CD14-positive monocyte (primary cell): ENCODE measurements around the gene CXCL10. TPM values are rescaled to one million over a fixed set of nuclear protein-coding genes. Genes with fewer than 3 reads are reported as not detected.
"Not testable (repeated sequence)": the region's sequence is repeated elsewhere in the genome, so short reads cannot be mapped to it uniquely, and the experiment has no call there.

Experiments
- DNase-seq, 3 donors: peaks; one replicate each; pipeline ENCODE4 v3.0.0-alpha.2; 2011 to 2022
- H2AFZ ChIP-seq: 2 replicates; pipeline ENCODE4 v1.6.0; 2012; ENCODE audit warnings: mild to moderate bottlenecking, low read depth, low read length, inconsistent platforms; ENCODE audit not compliant: insufficient read depth, poor library complexity, severe bottlenecking
- H3K27ac ChIP-seq, 2 donors: 1 replicate in 1 of 2; 2 replicates in 1 of 2; pipeline ENCODE4 v1.5.1; 2012 to 2013; ENCODE audit warnings: low read length in 2 of 2, control low read depth in 1 of 2, inconsistent platforms in 1 of 2, low read depth in 1 of 2, mild to moderate bottlenecking in 1 of 2
- H3K27me3 ChIP-seq, 2 donors: one replicate each; pipeline versions ENCODE4 v1.6.0 to v1.6.1; 2011 to 2013; ENCODE audit warnings: low read length in 2 of 2; ENCODE audit not compliant: control insufficient read depth in 2 of 2, insufficient read depth in 2 of 2
- H3K36me3 ChIP-seq, 2 donors: replicated peaks in 1 of 2; 1 replicate in 1 of 2; 2 replicates in 1 of 2; pipeline versions ENCODE4 v1.5.1 to v1.6.1; 2012 to 2013; ENCODE audit warnings: low read length in 2 of 2, control low read depth in 1 of 2, inconsistent platforms in 1 of 2, mild to moderate bottlenecking in 1 of 2; ENCODE audit not compliant: insufficient read depth in 2 of 2, control insufficient read depth in 1 of 2
- H3K4me1 ChIP-seq, 2 donors: 1 replicate in 1 of 2; 2 replicates in 1 of 2; pipeline versions ENCODE4 v1.5.1 to v1.6.1; 2012 to 2013; ENCODE audit warnings: low read length in 2 of 2, control low read depth in 1 of 2, inconsistent platforms in 1 of 2, mild to moderate bottlenecking in 1 of 2, moderate library complexity in 1 of 2; ENCODE audit not compliant: insufficient read depth in 2 of 2, control insufficient read depth in 1 of 2
- H3K4me2 ChIP-seq: replicated peaks from 2 replicates; pipeline ENCODE3; 2012; ENCODE audit warnings: low read length, moderate library complexity, mild to moderate bottlenecking; ENCODE audit not compliant: poor library complexity, severe bottlenecking; ENCODE audit errors: extremely low read depth
- H3K4me3 ChIP-seq, 3 experiments: fragments of 200-600 bp in 1 of 3; sonication (generic) in 1 of 3; replicated peaks in 1 of 3; 1 replicate in 2 of 3; 2 replicates in 1 of 3; pipeline ENCODE4 v1.5.1; 2011 to 2013; ENCODE audit warnings: low read length in 3 of 3, mild to moderate bottlenecking in 3 of 3, control low read depth in 2 of 3, low read depth in 2 of 3, inconsistent platforms in 1 of 3, moderate library complexity in 1 of 3
- H3K79me2 ChIP-seq: 2 replicates; pipeline ENCODE4 v1.6.0; 2012; ENCODE audit warnings: mild to moderate bottlenecking, control low read depth, inconsistent platforms, low read length, moderate library complexity; ENCODE audit not compliant: insufficient read depth
- H3K9ac ChIP-seq: 2 replicates; pipeline ENCODE4 v1.6.0; 2017; ENCODE audit warnings: low read length, mild to moderate bottlenecking; ENCODE audit not compliant: insufficient read depth, poor library complexity, severe bottlenecking
- H3K9me3 ChIP-seq, 2 donors: replicated peaks in 1 of 2; 1 replicate in 1 of 2; 2 replicates in 1 of 2; pipeline versions ENCODE4 v1.5.1 to v1.6.1; 2012 to 2013; ENCODE audit warnings: low read length in 2 of 2, control low read depth in 1 of 2; ENCODE audit not compliant: control insufficient read depth in 1 of 2, insufficient read depth in 1 of 2
- H4K20me1 ChIP-seq: 2 replicates; pipeline ENCODE4 v1.6.0; 2012; ENCODE audit warnings: mild to moderate bottlenecking, low read length, control low read depth, moderate library complexity; ENCODE audit not compliant: insufficient read depth
- H3K27ac Mint-ChIP-seq, 7 donors: one replicate each; pipeline ENCODE4 v1.8.0; 2020; ENCODE audit warnings: mild to moderate bottlenecking in 7 of 7, mixed read lengths in 7 of 7, moderate library complexity in 6 of 7, inconsistent platforms in 2 of 7
- H3K27me3 Mint-ChIP-seq, 3 donors: one replicate each; pipeline ENCODE4 v1.8.0; 2021 to 2022; ENCODE audit warnings: low read depth in 3 of 3, mild to moderate bottlenecking in 3 of 3, mixed read lengths in 3 of 3, moderate library complexity in 3 of 3, inconsistent platforms in 1 of 3
- H3K36me3 Mint-ChIP-seq, 2 donors: one replicate each; pipeline ENCODE4 v1.8.0; 2020; ENCODE audit warnings: mixed read lengths in 2 of 2, inconsistent platforms in 1 of 2, mild to moderate bottlenecking in 1 of 2
- H3K4me1 Mint-ChIP-seq: one replicate; pipeline ENCODE4 v1.8.0; 2020; ENCODE audit warnings: mild to moderate bottlenecking, mixed read lengths
- H3K4me3 Mint-ChIP-seq, 2 donors: one replicate each; pipeline ENCODE4 v1.8.0; 2020; ENCODE audit warnings: mild to moderate bottlenecking in 2 of 2, mixed read lengths in 2 of 2, moderate library complexity in 1 of 2
- H3K9me3 Mint-ChIP-seq, 7 donors: one replicate each; pipeline ENCODE4 v1.8.0; 2020 to 2022; ENCODE audit warnings: mixed read lengths in 7 of 7, mild to moderate bottlenecking in 6 of 7, moderate library complexity in 6 of 7, inconsistent platforms in 2 of 7
- WGBS: methylation state at CpG from one replicate; pipeline ENCODE4 v1.1.5; 2013; ENCODE audit warnings: missing lambda C conversion rate; ENCODE audit not compliant: insufficient coverage; 5-methylcytosine and 5-hydroxymethylcytosine counted together
- intact Hi-C, 2 donors: fragments of 100-400 bp; cut with micrococcal nuclease; formaldehyde crosslinking; loops; one replicate each; pipeline versions ENCODE4 v1.15.0 to v1.15.1; 2023
- polyA plus RNA-seq, 3 donors: library from polyadenylated mRNA; depleted of rRNA in 1 of 3; unstranded in 2 of 3; stranded (reverse) in 1 of 3; fragments of 300-500 nt in 2 of 3; fragments of >200 nt in 1 of 3; fragmentation: Illumina TruSeq in 2 of 3; gene quantifications; 1 replicate in 2 of 3; 2 replicates in 1 of 3; pipeline ENCODE4 v1.2.3, GENCODE V29; 2012 to 2021
- TF ChIP-seq, protein P1 (sequence below): fragments of 200-600 bp; IDR thresholded peaks from one replicate; pipeline ENCODE4 v1.8.0; 2022; ENCODE audit warnings: antibody characterized with exemption, mild to moderate bottlenecking

CXCL10 gene
- polyA plus RNA-seq, 3 donors = 5.5 to 16.5 (median 16.3) TPM

- no peak overlapping the region for H3K4me3 Mint-ChIP-seq
Measured at GRCh38 chr4:76053730-76054129, 30.4 kb upstream of the CXCL10 start.

GRCh38 chr4:76050560-76051050, 27.3 kb upstream of the CXCL10 start:
- H3K9me3 ChIP-seq, H3K27me3 Mint-ChIP-seq, H3K27ac ChIP-seq, intact Hi-C loops, H3K4me3 ChIP-seq, H3K79me2 ChIP-seq, H3K9me3 Mint-ChIP-seq, H3K36me3 Mint-ChIP-seq, H3K4me2 ChIP-seq, H3K27ac Mint-ChIP-seq, H4K20me1 ChIP-seq, H3K9ac ChIP-seq, H3K36me3 ChIP-seq, H3K4me3 Mint-ChIP-seq, H3K4me1 ChIP-seq, H3K27me3 ChIP-seq, DNase-seq, H2AFZ ChIP-seq: not testable (repeated sequence)
- H3K4me1 Mint-ChIP-seq = peaks cover 21% of the 10 kb centered on the region
- 93% methylated on average over 18 of the region's 27 CpGs for WGBS

More at GRCh38 chr4:76053730-76054129, 30.4 kb upstream of the CXCL10 start:
- no peak overlapping the region for H3K27ac ChIP-seq
- no CpG with 5 or more reads among the region's 4 CpGs for WGBS
- H3K4me3 ChIP-seq = no peak overlapping the region
- no peaks in the 10 kb centered on the region for H3K36me3 Mint-ChIP-seq
- no peak overlapping the region for H2AFZ ChIP-seq
- H3K9me3 ChIP-seq = peaks cover 0 to 5% of the 10 kb centered on the region in 2 donors
- no peak overlapping the region for H3K9ac ChIP-seq
- H4K20me1 ChIP-seq = no peaks in the 10 kb centered on the region
- H3K27ac Mint-ChIP-seq = no peak overlapping the region
- peaks cover 0 to 2% (median 1%) of the 10 kb centered on the region in 3 donors for H3K27me3 Mint-ChIP-seq
- H3K4me1 ChIP-seq = peaks cover 9 to 12% of the 10 kb centered on the region in 2 donors
- H3K9me3 Mint-ChIP-seq = peaks cover 0 to 7% (median 0%) of the 10 kb centered on the region in 7 donors
- DNase-seq = no peak
- H3K27me3 ChIP-seq = no peaks in the 10 kb centered on the region
- no peaks in the 10 kb centered on the region for H3K79me2 ChIP-seq
- no peaks in the 10 kb centered on the region for H3K36me3 ChIP-seq
- H3K4me2 ChIP-seq = no peak overlapping the region
- intact Hi-C loops = no loop called here
- TF ChIP-seq, protein P1, sequence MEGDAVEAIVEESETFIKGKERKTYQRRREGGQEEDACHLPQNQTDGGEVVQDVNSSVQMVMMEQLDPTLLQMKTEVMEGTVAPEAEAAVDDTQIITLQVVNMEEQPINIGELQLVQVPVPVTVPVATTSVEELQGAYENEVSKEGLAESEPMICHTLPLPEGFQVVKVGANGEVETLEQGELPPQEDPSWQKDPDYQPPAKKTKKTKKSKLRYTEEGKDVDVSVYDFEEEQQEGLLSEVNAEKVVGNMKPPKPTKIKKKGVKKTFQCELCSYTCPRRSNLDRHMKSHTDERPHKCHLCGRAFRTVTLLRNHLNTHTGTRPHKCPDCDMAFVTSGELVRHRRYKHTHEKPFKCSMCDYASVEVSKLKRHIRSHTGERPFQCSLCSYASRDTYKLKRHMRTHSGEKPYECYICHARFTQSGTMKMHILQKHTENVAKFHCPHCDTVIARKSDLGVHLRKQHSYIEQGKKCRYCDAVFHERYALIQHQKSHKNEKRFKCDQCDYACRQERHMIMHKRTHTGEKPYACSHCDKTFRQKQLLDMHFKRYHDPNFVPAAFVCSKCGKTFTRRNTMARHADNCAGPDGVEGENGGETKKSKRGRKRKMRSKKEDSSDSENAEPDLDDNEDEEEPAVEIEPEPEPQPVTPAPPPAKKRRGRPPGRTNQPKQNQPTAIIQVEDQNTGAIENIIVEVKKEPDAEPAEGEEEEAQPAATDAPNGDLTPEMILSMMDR = no peak
- H3K4me1 Mint-ChIP-seq = peaks cover 31% of the 10 kb centered on the region

- not testable (repeated sequence) for H3K9me3 Mint-ChIP-seq, H3K4me1 ChIP-seq
- peaks cover 14% of the 10 kb centered on the region for H3K4me1 Mint-ChIP-seq
Measured at GRCh38 chr4:76049860-76050416, 26.6 kb upstream of the CXCL10 start.

DNA sequence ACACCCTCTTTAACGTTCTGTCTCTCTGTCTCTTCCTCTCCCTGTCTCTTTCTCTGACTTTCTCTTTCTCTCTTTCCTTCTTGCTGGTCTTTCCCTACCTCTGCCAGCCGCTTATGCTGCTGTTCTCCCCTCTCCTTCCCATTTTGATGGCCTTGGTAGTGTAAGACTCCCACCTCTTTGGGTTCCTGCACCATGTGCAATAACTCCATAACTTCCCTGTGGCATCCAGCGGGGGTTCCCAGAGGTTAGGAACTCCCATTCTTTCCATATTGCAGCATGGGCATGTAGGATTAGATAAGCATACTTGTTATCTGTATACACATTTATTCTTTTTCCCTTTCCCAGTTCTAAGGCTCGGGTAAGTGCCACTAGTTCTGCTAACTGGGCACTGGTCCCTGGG, 21.4 kb upstream of the CXCL10 start:
- H3K9ac ChIP-seq, H3K27me3 Mint-ChIP-seq, H3K36me3 ChIP-seq, H3K27ac ChIP-seq, H3K4me1 ChIP-seq, intact Hi-C loops, H3K4me3 Mint-ChIP-seq, H3K4me1 Mint-ChIP-seq, H3K36me3 Mint-ChIP-seq, H3K79me2 ChIP-seq, H3K27me3 ChIP-seq, H2AFZ ChIP-seq, H3K4me3 ChIP-seq, H4K20me1 ChIP-seq, H3K4me2 ChIP-seq, DNase-seq, H3K27ac Mint-ChIP-seq: not testable (repeated sequence)
- 88% methylated on average over 1 of the region's 4 CpGs for WGBS
- peaks cover 0 to 10% of the 10 kb centered on the region in 2 donors for H3K9me3 ChIP-seq
- peaks cover 0 to 12% (median 4%) of the 10 kb centered on the region in 7 donors for H3K9me3 Mint-ChIP-seq

More at GRCh38 chr4:76049860-76050416, 26.6 kb upstream of the CXCL10 start:
- H2AFZ ChIP-seq, intact Hi-C loops, H3K4me2 ChIP-seq, H3K9ac ChIP-seq, H3K9me3 ChIP-seq, H3K36me3 Mint-ChIP-seq, DNase-seq, H3K27me3 Mint-ChIP-seq, H3K4me3 Mint-ChIP-seq, H3K27ac ChIP-seq, H3K36me3 ChIP-seq, H3K27me3 ChIP-seq, H4K20me1 ChIP-seq, H3K4me3 ChIP-seq, H3K27ac Mint-ChIP-seq, H3K79me2 ChIP-seq: not testable (repeated sequence)
- 100% methylated on average over 10 of the region's 17 CpGs for WGBS
